B cell (primary cell): ENCODE data around the gene EGFL8. TPM values are rescaled to one million over a fixed set of nuclear protein-coding genes. Genes with fewer than 3 reads are reported as not detected.

Experiments
- ATAC-seq: fragments of 200-7000 bp; cut with Tn5 transposase; one replicate; pipeline ENCODE4 v1.10.0; 2021; ENCODE audit warnings: low read depth, mild to moderate bottlenecking, moderate number of reproducible peaks, moderate library complexity
- CTCF ChIA-PET: fragments of 350-600 bp; sonication (Branson Sonifier 250); formaldehyde crosslinking; loops from one replicate; lab custom pipeline; 2021; ENCODE audit warnings: antibody characterized with exemption, inconsistent platforms; lab: Charles Lee
- POLR2A ChIA-PET: fragments of 350-600 bp; sonication (Branson Sonifier 250); formaldehyde crosslinking; loops from one replicate; lab custom pipeline; 2021; ENCODE audit warnings: antibody characterized with exemption; lab: Charles Lee
- DNase-seq: peaks from one replicate; pipeline ENCODE4 v3.0.0; 2013
- H2AFZ ChIP-seq: 2 replicates; pipeline ENCODE4 v1.6.1; 2012; ENCODE audit warnings: mild to moderate bottlenecking, low read depth, low read length; ENCODE audit not compliant: insufficient read depth, poor library complexity, severe bottlenecking
- H3K27ac ChIP-seq, 2 donors: 1 replicate in 1 of 2; 2 replicates in 1 of 2; pipeline ENCODE4 v1.5.1; 2012 to 2013; ENCODE audit warnings: low read length in 2 of 2, mild to moderate bottlenecking in 2 of 2, moderate library complexity in 1 of 2
- H3K27me3 ChIP-seq, 4 experiments: fragments of 200-600 bp in 1 of 4; sonication (generic) in 1 of 4; replicated peaks in 1 of 4; 1 replicate in 2 of 4; 2 replicates in 2 of 4; pipeline versions ENCODE4 v1.6.1 to v1.7.0; 2013 to 2016; ENCODE audit warnings: low read length in 3 of 4, mild to moderate bottlenecking in 2 of 4, mixed read lengths in 1 of 4, moderate library complexity in 1 of 4; ENCODE audit not compliant: insufficient read depth in 4 of 4, control insufficient read depth in 3 of 4; ENCODE audit errors: control extremely low read depth in 1 of 4
- H3K36me3 ChIP-seq, 2 experiments: replicated peaks in 1 of 2; 1 replicate in 1 of 2; 2 replicates in 1 of 2; pipeline versions ENCODE4 v1.6.1 to v1.7.1; 2013; ENCODE audit warnings: low read length in 1 of 2; ENCODE audit not compliant: insufficient read depth in 2 of 2, control insufficient read depth in 1 of 2; ENCODE audit errors: control extremely low read depth in 1 of 2, extremely low read depth in 1 of 2
- H3K4me1 ChIP-seq, 2 donors: fragments of 200-600 bp in 1 of 2; sonication (generic) in 1 of 2; 1 replicate in 1 of 2; 2 replicates in 1 of 2; pipeline versions ENCODE4 v1.5.1 to v1.6.1; 2013 to 2017; ENCODE audit warnings: low read length in 2 of 2; ENCODE audit not compliant: control insufficient read depth in 2 of 2, insufficient read depth in 2 of 2
- H3K4me2 ChIP-seq: replicated peaks from 2 replicates; pipeline ENCODE3; 2012; ENCODE audit warnings: mild to moderate bottlenecking, low read depth, low read length; ENCODE audit not compliant: poor library complexity, severe bottlenecking
- H3K4me3 ChIP-seq, 5 experiments: fragments of 200-600 bp in 1 of 5; sonication (generic) in 1 of 5; 1 replicate in 3 of 5; 2 replicates in 2 of 5; pipeline versions ENCODE4 v1.5.1 to v1.7.0; 2011 to 2016; ENCODE audit warnings: low read length in 4 of 5, mild to moderate bottlenecking in 4 of 5, low read depth in 2 of 5, control low read depth in 1 of 5, moderate library complexity in 1 of 5; ENCODE audit not compliant: insufficient read depth in 1 of 5; ENCODE audit errors: control extremely low read depth in 1 of 5, extremely low read depth in 1 of 5
- H3K79me2 ChIP-seq: fragments of 200-600 bp; sonication (generic); one replicate; pipeline ENCODE4 v1.6.0; 2016; ENCODE audit warnings: low read length; ENCODE audit not compliant: control insufficient read depth, insufficient read depth
- H3K9ac ChIP-seq: fragments of 200-600 bp; sonication (generic); 2 replicates; pipeline ENCODE4 v1.6.1; 2017; ENCODE audit warnings: mild to moderate bottlenecking, low read length, moderate library complexity
- H3K9me3 ChIP-seq, 3 donors: one replicate each; pipeline versions ENCODE4 v1.6.1 to v1.7.1; 2013; ENCODE audit warnings: low read length in 2 of 3; ENCODE audit not compliant: control insufficient read depth in 2 of 3, insufficient read depth in 1 of 3; ENCODE audit errors: control extremely low read depth in 1 of 3
- H4K20me1 ChIP-seq: 2 replicates; pipeline ENCODE4 v1.6.0; 2012; ENCODE audit warnings: mild to moderate bottlenecking, low read length; ENCODE audit not compliant: insufficient read depth, control insufficient read depth, poor library complexity, severe bottlenecking
- H3K27ac Mint-ChIP-seq: one replicate; pipeline ENCODE4 v1.8.0; 2021; ENCODE audit warnings: mixed read lengths
- H3K27me3 Mint-ChIP-seq: one replicate; pipeline ENCODE4 v1.8.0; 2021; ENCODE audit warnings: mixed read lengths
- H3K4me1 Mint-ChIP-seq: one replicate; pipeline ENCODE4 v1.8.0; 2021; ENCODE audit warnings: mixed read lengths
- H3K4me3 Mint-ChIP-seq: one replicate; pipeline ENCODE4 v1.8.0; 2021; ENCODE audit warnings: mixed read lengths
- H3K9me3 Mint-ChIP-seq: one replicate; pipeline ENCODE4 v1.8.0; 2022; ENCODE audit warnings: mixed read lengths; ENCODE audit not compliant: insufficient read depth
- CTCF ChIP-seq: fragments of 200-600 bp; IDR thresholded peaks from one replicate; pipeline ENCODE4 v1.8.0; 2022; ENCODE audit warnings: antibody characterized with exemption, mild to moderate bottlenecking
- EZH2 ChIP-seq: IDR thresholded peaks from 2 replicates; pipeline ENCODE4 v1.6.1; 2012; ENCODE audit warnings: borderline replicate concordance, low read depth, mild to moderate bottlenecking, moderate library complexity, low read length; ENCODE audit not compliant: insufficient read depth, poor library complexity, severe bottlenecking
- WGBS: methylation state at CpG from one replicate; pipeline ENCODE4 v1.1.5; 2013; ENCODE audit warnings: missing lambda C conversion rate; ENCODE audit not compliant: insufficient coverage; 5-methylcytosine and 5-hydroxymethylcytosine counted together
- intact Hi-C: fragments of 100-400 bp; cut with micrococcal nuclease; formaldehyde crosslinking; loops from one replicate; pipeline ENCODE4 v1.10.0; 2022
- polyA plus RNA-seq: library from polyadenylated mRNA; depleted of rRNA; stranded (reverse); fragments of >200 nt; gene quantifications from 2 replicates; pipeline ENCODE4 v1.2.3, GENCODE V29; 2012
- total RNA-seq, 2 donors: library from RNA; stranded (reverse); fragments of 120-200 nt in 1 of 2; gene quantifications; 1 replicate in 1 of 2; 2 replicates in 1 of 2; pipeline versions ENCODE4 v1.2.3 to v1.2.4, GENCODE V29; 2013 to 2022

EGFL8 gene
- total and polyA plus RNA-seq, 2 donors (not counting 1 experiment from before 2014, with no cell fraction given) = 0.91 to 3.9 TPM

- CTCF ChIA-PET = no interaction called here
- POLR2A ChIA-PET = no interaction called here
- Histone ChIP-seq H3K36me3 (no peaks in the 10 kb centered on the region), H3K9me3 (no peaks in the 10 kb centered on the region), H3K4me1 (no peaks in the 10 kb centered on the region), H2AFZ (no peak overlapping the region), H3K4me3 (no peak overlapping the region), H4K20me1 (no peaks in the 10 kb centered on the region), H3K27me3 (peaks cover 0 to 8% (median 2%) of the 10 kb centered on the region in 4 experiments), H3K27ac (no peak overlapping the region), H3K79me2 (no peaks in the 10 kb centered on the region), H3K4me2 (no peak overlapping the region), H3K9ac (no peak overlapping the region)
- H3K27ac Mint-ChIP-seq = no peak overlapping the region
- peaks cover 8% of the 10 kb centered on the region for H3K27me3 Mint-ChIP-seq
- ATAC-seq (no peak), DNase-seq (no peak)
- intact Hi-C loops = no loop called here
- peaks cover 6% of the 10 kb centered on the region for H3K4me1 Mint-ChIP-seq
- H3K4me3 Mint-ChIP-seq = no peak overlapping the region
- WGBS = 94% methylated on average over 3 of the region's 3 CpGs
- H3K9me3 Mint-ChIP-seq = no peaks in the 10 kb centered on the region
- TF ChIP-seq CTCF (no peak), EZH2 (no peak)
Observed at GRCh38 chr6:32204268-32204715, 39.9 kb downstream of the EGFL8 start.

- CTCF ChIA-PET = no interaction called here
- H3K9ac ChIP-seq = no peak overlapping the region
Observed at GRCh38 chr6:32208996-32209395, 44.6 kb downstream of the EGFL8 start.

More at GRCh38 chr6:32208996-32209395, 44.6 kb downstream of the EGFL8 start:
- Histone ChIP-seq H4K20me1 (no peaks in the 10 kb centered on the region), H3K27ac (no peak overlapping the region), H3K79me2 (no peaks in the 10 kb centered on the region), H3K27me3 (peaks cover 0 to 3% (median 0%) of the 10 kb centered on the region in 4 experiments), H3K4me1 (peaks cover 0 to 3% of the 10 kb centered on the region in 2 donors), H3K4me2 (no peak overlapping the region), H2AFZ (no peak overlapping the region), H3K4me3 (no peak overlapping the region), H3K9me3 (no peaks in the 10 kb centered on the region), H3K36me3 (no peaks in the 10 kb centered on the region)
- H3K4me1 Mint-ChIP-seq = peaks cover 9% of the 10 kb centered on the region
- DNase-seq (no peak), ATAC-seq (no peak)
- H3K9me3 Mint-ChIP-seq = no peaks in the 10 kb centered on the region
- no peak overlapping the region for H3K4me3 Mint-ChIP-seq
- intact Hi-C loops = no loop called here
- peaks cover 8% of the 10 kb centered on the region for H3K27me3 Mint-ChIP-seq
- TF ChIP-seq EZH2 (no peak), CTCF (no peak)
- no CpG with 5 or more reads among the region's 1 CpG for WGBS
- H3K27ac Mint-ChIP-seq = no peak overlapping the region
- POLR2A ChIA-PET = interaction anchor here (0.6 kb wide), 1 partner anchor 1109 kb away, joined by 5 read pairs; the partner anchor contains the start of gene ZBTB22
